GM12878 (cell line): Measurements from ENCODE around the gene SEMA4D. TPM values are rescaled to one million over a fixed set of nuclear protein-coding genes. Genes with fewer than 3 reads are reported as not detected.

Experiments used
- ATAC-seq: fragments of 200-7000 bp; cut with Tn5 transposase; 3 replicates; pipeline ENCODE4 v1.9.1; 2020; ENCODE audit warnings: mild to moderate bottlenecking, moderate library complexity
- BruUV-seq: library from RNA; stranded (reverse); fragments of 400-500 nt; replicated peaks from 2 replicates; lab custom pipeline; 2021; lab: Mats Ljungman, UMichigan
- CTCF ChIA-PET: fragments of 300-600 bp; sonication (Branson Sonifier 250); formaldehyde crosslinking; extraction: SDS; loops from one replicate; lab custom pipeline; 2021; ENCODE audit warnings: inconsistent platforms; lab: Yijun Ruan, JAX
- POLR2A ChIA-PET: fragments of 350-600 bp; formaldehyde crosslinking; extraction: SDS; loops from one replicate; lab custom pipeline; 2021; ENCODE audit warnings: inconsistent platforms; lab: Charles Lee
- RAD21 ChIA-PET: fragments of 300-600 bp; sonication (Branson Sonifier 250); formaldehyde crosslinking; loops from one replicate; lab custom pipeline; 2023; ENCODE audit warnings: antibody characterized with exemption; ENCODE audit not compliant: unreplicated experiment; lab: Charles Lee
- SMC1A ChIA-PET: fragments of 300-600 bp; sonication (Branson Sonifier 250); formaldehyde crosslinking; loops from one replicate; lab custom pipeline; 2023; ENCODE audit not compliant: unreplicated experiment, uncharacterized antibody; lab: Charles Lee
- DNase-seq: peaks from one replicate; pipeline ENCODE4 v3.0.0-alpha.2; 2011; ENCODE audit warnings: low read depth, low spot score
- FAIRE-seq: peaks from 3 replicates; lab custom pipeline; 2011; peaks lifted over from hg19 to GRCh38; lab: Jason Lieb, UNC
- H2AFZ ChIP-seq: 2 replicates; pipeline ENCODE4 v1.6.0; 2011; ENCODE audit warnings: low read depth, low read length, control low read depth; ENCODE audit not compliant: control insufficient read depth
- H3K27ac ChIP-seq: 2 replicates; pipeline ENCODE4 v1.5.1; 2011; ENCODE audit warnings: control low read depth; ENCODE audit not compliant: control insufficient read depth, insufficient read depth
- H3K27me3 ChIP-seq, 2 experiments: replicated peaks in 1 of 2; 2 replicates each; pipeline versions ENCODE4 v1.6.0 to v1.6.1; 2011; ENCODE audit warnings: low read length in 1 of 2; ENCODE audit not compliant: control insufficient read depth in 2 of 2, insufficient read depth in 2 of 2
- H3K36me3 ChIP-seq, 2 experiments: 2 replicates each; pipeline ENCODE4 v1.5.1; 2011; ENCODE audit warnings: low read length in 1 of 2; ENCODE audit not compliant: control insufficient read depth in 2 of 2, insufficient read depth in 2 of 2
- H3K4me1 ChIP-seq: 2 replicates; pipeline ENCODE4 v1.6.1; 2011; ENCODE audit warnings: mild to moderate bottlenecking, low read length, moderate library complexity, mixed read lengths; ENCODE audit not compliant: control insufficient read depth, insufficient read depth
- H3K4me2 ChIP-seq: 2 replicates; pipeline ENCODE4 v1.6.0; 2011; ENCODE audit warnings: control low read depth; ENCODE audit not compliant: control insufficient read depth, insufficient read depth
- H3K4me3 ChIP-seq: fragments of 200-600 bp; sonication (generic); 2 replicates; pipeline ENCODE4 v1.5.1; 2016
- H3K79me2 ChIP-seq: 2 replicates; pipeline ENCODE4 v1.6.0; 2011; ENCODE audit warnings: low read length; ENCODE audit not compliant: control insufficient read depth, insufficient read depth
- H3K9ac ChIP-seq: 2 replicates; pipeline ENCODE4 v1.8.0; 2011; ENCODE audit warnings: low read length, control low read depth, mixed read lengths; ENCODE audit not compliant: control insufficient read depth, insufficient read depth
- H3K9me3 ChIP-seq: replicated peaks from 3 replicates; pipeline ENCODE4 v1.5.1; 2011; ENCODE audit warnings: mild to moderate bottlenecking, low read length; ENCODE audit not compliant: control insufficient read depth, insufficient read depth
- H4K20me1 ChIP-seq: 2 replicates; pipeline ENCODE4 v1.6.0; 2011; ENCODE audit not compliant: control insufficient read depth, insufficient read depth
- ATF7 ChIP-seq: fragments of 450-650 bp; IDR thresholded peaks from 2 replicates; pipeline ENCODE4 v1.6.1; 2016; ENCODE audit warnings: low read depth, mild to moderate bottlenecking
- BMI1 ChIP-seq: fragments of 450-650 bp; IDR thresholded peaks from 2 replicates; pipeline ENCODE4 v1.6.1; 2016; ENCODE audit warnings: mild to moderate bottlenecking, moderate library complexity, borderline replicate concordance
- CHD2 ChIP-seq: IDR thresholded peaks from 2 replicates; pipeline ENCODE4 v1.6.1; 2011; ENCODE audit warnings: low read depth, low read length, improper control_type of control experiment, borderline replicate concordance
- EGR1 ChIP-seq, 2 experiments: IDR thresholded peaks; 1 replicate in 1 of 2; 2 replicates in 1 of 2; pipeline ENCODE4 v1.6.1; 2011 to 2012; ENCODE audit warnings: low read depth in 2 of 2, low read length in 2 of 2, borderline replicate concordance in 1 of 2, mild to moderate bottlenecking in 1 of 2, moderate library complexity in 1 of 2
- ETV6 ChIP-seq, 2 experiments: fragments of 450-650 bp in 1 of 2; IDR thresholded peaks in 1 of 2; conservative IDR thresholded peaks in 1 of 2; 2 replicates each; pipeline ENCODE4 v1.6.1; 2014; ENCODE audit warnings: antibody characterized with exemption in 1 of 2, borderline replicate concordance in 1 of 2, low read depth in 1 of 2, mild to moderate bottlenecking in 1 of 2, moderate library complexity in 1 of 2
- HDAC6 ChIP-seq: fragments of 200-600 bp; sonication (generic); IDR thresholded peaks from one replicate; pipeline ENCODE4 v1.8.0; 2017; ENCODE audit warnings: antibody characterized with exemption; ENCODE audit not compliant: unreplicated experiment
- JUNB ChIP-seq: IDR thresholded peaks from 2 replicates; pipeline ENCODE4 v1.6.1; 2016; ENCODE audit warnings: antibody characterized with exemption, mild to moderate bottlenecking
- JUND ChIP-seq: IDR thresholded peaks from 2 replicates; pipeline ENCODE4 v1.6.1; 2012; ENCODE audit warnings: low read depth, mild to moderate bottlenecking, low read length, improper control_type of control experiment, moderate library complexity
- LARP7 ChIP-seq: fragments of 450-650 bp; IDR thresholded peaks from 2 replicates; pipeline ENCODE4 v1.6.1; 2017; ENCODE audit warnings: mild to moderate bottlenecking
- NFXL1 ChIP-seq: fragments of 450-650 bp; IDR thresholded peaks from 2 replicates; pipeline ENCODE4 v1.6.1; 2017; ENCODE audit warnings: antibody characterized with exemption, mild to moderate bottlenecking, borderline replicate concordance
- POLR2A ChIP-seq: IDR thresholded peaks from 2 replicates; pipeline ENCODE4 v1.6.1; 2011; ENCODE audit warnings: low read depth, mild to moderate bottlenecking, low read length
- RCOR1 ChIP-seq: conservative IDR thresholded peaks from 2 replicates; pipeline ENCODE4 v1.6.1; 2012; ENCODE audit warnings: low read depth, low read length, improper control_type of control experiment
- REST ChIP-seq: IDR thresholded peaks from 2 replicates; pipeline ENCODE4 v1.6.1; 2012; ENCODE audit warnings: mild to moderate bottlenecking, low read depth, low read length
- RUNX3 ChIP-seq: IDR thresholded peaks from 2 replicates; pipeline ENCODE4 v1.6.1; 2012; ENCODE audit warnings: low read length, inconsistent platforms
- SMAD1 ChIP-seq: fragments of 450-650 bp; IDR thresholded peaks from 2 replicates; pipeline ENCODE4 v1.6.1; 2018; ENCODE audit warnings: mild to moderate bottlenecking, low read depth; ENCODE audit not compliant: partially characterized antibody
- STAT1 ChIP-seq: fragments of 450-650 bp; conservative IDR thresholded peaks from 2 replicates; pipeline ENCODE4 v1.6.1; 2014; ENCODE audit warnings: antibody characterized with exemption, mild to moderate bottlenecking
- ZBTB33 ChIP-seq: fragments of 450-650 bp; IDR thresholded peaks from 2 replicates; pipeline ENCODE4 v1.6.1; 2017; ENCODE audit warnings: mild to moderate bottlenecking
- WGBS: methylation state at CpG from one replicate; pipeline ENCODE4 v1.1.6; 2016; ENCODE audit warnings: low lambda C conversion rate; ENCODE audit not compliant: insufficient replicate concordance, insufficient coverage; ENCODE audit errors: missing lambda C conversion rate; 5-methylcytosine and 5-hydroxymethylcytosine counted together
- in situ Hi-C: fragments of 300-500 bp; cut with MboI; formaldehyde crosslinking; loops from 9 replicates; pipeline ENCODE4 v1.14.3; 2018; ENCODE audit warnings: mixed read lengths
- intact Hi-C: fragments of 100-400 bp; cut with micrococcal nuclease; formaldehyde crosslinking; loops from one replicate; pipeline ENCODE4 v1.14.2; 2022; ENCODE audit not compliant: unreplicated experiment
- polyA plus RNA-seq, 11 experiments: library from polyadenylated mRNA; depleted of rRNA in 4 of 11; unstranded in 6 of 11; stranded (reverse) in 5 of 11; fragments of >200 nt; fragmentation: Nextera tagmentation in 4 of 11; fragmentation: Illumina TruSeq in 1 of 11; extraction: Ambion mirVana in 4 of 11; extraction: Trizol in 1 of 11; gene quantifications; 1 replicate in 1 of 11; 2 replicates in 10 of 11; pipeline versions ENCODE4 v1.2.1 to v1.2.3, GENCODE V29; 2011 to 2016; ENCODE audit warnings: inconsistent platforms in 2 of 11, missing spikeins in 2 of 11, low read depth in 1 of 11
- total RNA-seq, 4 experiments: library from RNA; depleted of rRNA in 3 of 4; stranded (reverse); fragments of >200 nt in 3 of 4; fragmentation: Illumina TruSeq in 1 of 4; extraction: Trizol in 1 of 4; gene quantifications; 2 replicates each; pipeline versions ENCODE4 v1.2.1 to v1.2.3, GENCODE V29; 2013 to 2021

The SEMA4D gene
- total and polyA plus RNA-seq, 10 of the 15 experiments (the other 5 are each of a cell fraction or from before 2014, with no cell fraction given) = 15.1 to 136 (median 39.6) TPM

- Histone ChIP-seq H3K9me3 (no peaks in the 10 kb centered on the region; the same call in 2 of the 3 replicates), H3K9ac (no peak overlapping the region), H4K20me1 (no peaks in the 10 kb centered on the region), H3K4me1 (peaks cover 29% of the 10 kb centered on the region), H3K36me3 (no peaks in the 10 kb centered on the region), H3K4me2 (no peak overlapping the region), H3K79me2 (no peaks in the 10 kb centered on the region), H3K4me3 (no peak overlapping the region), H2AFZ (no peak overlapping the region), H3K27me3 (no peaks in the 10 kb centered on the region), H3K27ac (no peak overlapping the region)
- ChIA-PET CTCF (interaction anchor here (1.0 to 1.2 kb wide), 2 partner anchors 22 to 60 kb away, joined by 3 read pairs; no protein-coding TSS in a partner anchor), RAD21 (no interaction called here), POLR2A (interaction anchor here (0.9 kb wide), 1 partner anchor 37 kb away, joined by 3 read pairs; no protein-coding TSS in a partner anchor), SMC1A (interaction anchor here (0.9 to 1.7 kb wide), 4 partner anchors 9 to 101 kb away, joined by 3 to 6 read pairs (median 4); no protein-coding TSS in a partner anchor)
- no TSS peak for BruUV-seq
- DNase-seq (no peak), FAIRE-seq (no peak), ATAC-seq (no peak)
- 68% methylated on average over 3 of the region's 3 CpGs for WGBS
- intact Hi-C loops (no loop called here), in situ Hi-C loops (no loop called here)
- no peak for TF ChIP-seq HDAC6
- no peak for TF ChIP-seq ATF7
- no peak for TF ChIP-seq NFXL1
- no peak for TF ChIP-seq LARP7
- TF ChIP-seq EGR1 (IDR thresholded peaks at IDR 0.05; ENCODE audit: borderline replicate concordance in 1 of 2, low read depth in 2 of 2, low read length in 2 of 2) = no peak
- TF ChIP-seq POLR2A = no peak
- TF ChIP-seq CHD2 = no peak
- TF ChIP-seq SMAD1 = no peak
- no peak for TF ChIP-seq RUNX3
- no peak for TF ChIP-seq STAT1
- no peak for TF ChIP-seq RCOR1
- no peak for TF ChIP-seq ZBTB33
- TF ChIP-seq JUND = no peak
- no peak for TF ChIP-seq JUNB
- no peak for TF ChIP-seq BMI1
- TF ChIP-seq ETV6 (conservative IDR thresholded peaks at IDR 0.05 in 1 of 2, IDR thresholded peaks at IDR 0.05 in 1 of 2; ENCODE audit: borderline replicate concordance in 1 of 2, low read depth in 1 of 2) = no peak
- TF ChIP-seq REST = no peak
Measured at GRCh38 chr9:89526667-89527066, 28.8 kb upstream of the SEMA4D start.
